DOHH2 (cell line): ENCODE results near the gene ZNRF1.

ENCODE experiments used
- H3F3A ChIP-seq: fragments of 200-600 bp; sonication (generic), shearing (Covaris generic); 2 replicates; pipeline ENCODE4 v1.6.0; 2016; ENCODE audit warnings: antibody characterized with exemption, mild to moderate bottlenecking; ENCODE audit not compliant: control insufficient read depth, insufficient read depth
- H3K27ac ChIP-seq: fragments of 200-600 bp; sonication (generic); 2 replicates; pipeline ENCODE4 v1.5.1; 2014; ENCODE audit warnings: low read depth, mild to moderate bottlenecking, low read length, moderate library complexity
- H3K27me3 ChIP-seq: fragments of 200-600 bp; sonication (generic); 2 replicates; pipeline ENCODE4 v1.6.1; 2014; ENCODE audit warnings: mild to moderate bottlenecking, low read length, mixed read lengths; ENCODE audit not compliant: control insufficient read depth
- H3K36me3 ChIP-seq: fragments of 200-600 bp; sonication (generic); 2 replicates; pipeline ENCODE4 v1.6.1; 2014; ENCODE audit warnings: mild to moderate bottlenecking, low read length, moderate library complexity, mixed read lengths; ENCODE audit not compliant: control insufficient read depth
- H3K4me1 ChIP-seq: fragments of 200-600 bp; sonication (generic); 2 replicates; pipeline ENCODE4 v1.6.1; 2014; ENCODE audit warnings: mild to moderate bottlenecking, low read length, mixed read lengths; ENCODE audit not compliant: control insufficient read depth
- H3K4me2 ChIP-seq: fragments of 200-600 bp; sonication (generic); 2 replicates; pipeline ENCODE4 v1.6.0; 2014; ENCODE audit warnings: mild to moderate bottlenecking, low read length, moderate library complexity
- H3K4me3 ChIP-seq: fragments of 200-600 bp; sonication (generic); 2 replicates; pipeline ENCODE4 v1.5.1; 2014; ENCODE audit warnings: mild to moderate bottlenecking, low read length, mixed read lengths
- H3K79me2 ChIP-seq: fragments of 200-600 bp; sonication (generic); 2 replicates; pipeline ENCODE4 v1.6.1; 2014; ENCODE audit warnings: mild to moderate bottlenecking, low read length, mixed read lengths; ENCODE audit not compliant: control insufficient read depth
- H3K9me2 ChIP-seq: fragments of 200-600 bp; sonication (generic); replicated peaks from 2 replicates; pipeline ENCODE4 v1.6.1; 2014; ENCODE audit warnings: mild to moderate bottlenecking, low read length, mixed read lengths; ENCODE audit not compliant: control insufficient read depth
- H3K9me3 ChIP-seq: fragments of 200-600 bp; sonication (generic); 2 replicates; pipeline ENCODE4 v1.6.1; 2014; ENCODE audit warnings: antibody characterized with exemption, low read length, mixed read lengths; ENCODE audit not compliant: control insufficient read depth, insufficient read depth
- H4K20me1 ChIP-seq: fragments of 200-600 bp; sonication (generic); 2 replicates; pipeline ENCODE4 v1.6.0; 2014; ENCODE audit warnings: low read depth, mild to moderate bottlenecking, antibody characterized with exemption, low read length, moderate library complexity; ENCODE audit not compliant: control insufficient read depth, insufficient read depth
- EZH2phosphoT487 ChIP-seq: fragments of 200-600 bp; sonication (generic); IDR thresholded peaks from 2 replicates; pipeline ENCODE4 v1.6.1; 2017; ENCODE audit warnings: borderline replicate concordance, mild to moderate bottlenecking, antibody characterized with exemption, low read length, moderate library complexity, mixed read lengths
- TF ChIP-seq, protein P1 (sequence below): fragments of 200-600 bp; sonication (generic); IDR thresholded peaks from one replicate; pipeline ENCODE4 v1.5.1; 2014; ENCODE audit warnings: antibody characterized with exemption, mild to moderate bottlenecking, low read depth, low read length; ENCODE audit not compliant: poor library complexity, severe bottlenecking

The ZNRF1 gene

GRCh38 chr16:75064403-75065148 is 65.8 kb downstream of the ZNRF1 start:
- no peaks in the 10 kb centered on the region for H3K36me3 ChIP-seq
- no peaks in the 10 kb centered on the region for H3K9me2 ChIP-seq
- H3K27ac ChIP-seq: no peak overlapping the region
- H3F3A ChIP-seq: no peaks in the 10 kb centered on the region
- no peak overlapping the region for H3K4me3 ChIP-seq
- H3K79me2 ChIP-seq: no peaks in the 10 kb centered on the region
- no peak for TF ChIP-seq EZH2phosphoT487
- TF ChIP-seq, protein P1, sequence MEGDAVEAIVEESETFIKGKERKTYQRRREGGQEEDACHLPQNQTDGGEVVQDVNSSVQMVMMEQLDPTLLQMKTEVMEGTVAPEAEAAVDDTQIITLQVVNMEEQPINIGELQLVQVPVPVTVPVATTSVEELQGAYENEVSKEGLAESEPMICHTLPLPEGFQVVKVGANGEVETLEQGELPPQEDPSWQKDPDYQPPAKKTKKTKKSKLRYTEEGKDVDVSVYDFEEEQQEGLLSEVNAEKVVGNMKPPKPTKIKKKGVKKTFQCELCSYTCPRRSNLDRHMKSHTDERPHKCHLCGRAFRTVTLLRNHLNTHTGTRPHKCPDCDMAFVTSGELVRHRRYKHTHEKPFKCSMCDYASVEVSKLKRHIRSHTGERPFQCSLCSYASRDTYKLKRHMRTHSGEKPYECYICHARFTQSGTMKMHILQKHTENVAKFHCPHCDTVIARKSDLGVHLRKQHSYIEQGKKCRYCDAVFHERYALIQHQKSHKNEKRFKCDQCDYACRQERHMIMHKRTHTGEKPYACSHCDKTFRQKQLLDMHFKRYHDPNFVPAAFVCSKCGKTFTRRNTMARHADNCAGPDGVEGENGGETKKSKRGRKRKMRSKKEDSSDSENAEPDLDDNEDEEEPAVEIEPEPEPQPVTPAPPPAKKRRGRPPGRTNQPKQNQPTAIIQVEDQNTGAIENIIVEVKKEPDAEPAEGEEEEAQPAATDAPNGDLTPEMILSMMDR: no peak
- no peaks in the 10 kb centered on the region for H3K27me3 ChIP-seq
- H3K4me1 ChIP-seq: peaks cover 16% of the 10 kb centered on the region
- H3K4me2 ChIP-seq: no peak overlapping the region
- H4K20me1 ChIP-seq: no peaks in the 10 kb centered on the region; the same call in 1 of the 2 replicates
- H3K9me3 ChIP-seq: no peaks in the 10 kb centered on the region

GRCh38 chr16:75065149-75065505 is 66.3 kb downstream of the ZNRF1 start:
- no peaks in the 10 kb centered on the region for H3K9me2 ChIP-seq
- H3F3A ChIP-seq: no peaks in the 10 kb centered on the region
- H4K20me1 ChIP-seq: no peaks in the 10 kb centered on the region; the same call in 1 of the 2 replicates
- H3K79me2 ChIP-seq: no peaks in the 10 kb centered on the region
- no peak overlapping the region for H3K4me2 ChIP-seq
- no peaks in the 10 kb centered on the region for H3K36me3 ChIP-seq
- no peak overlapping the region for H3K27ac ChIP-seq
- TF ChIP-seq, protein P1: no peak
- no peak for TF ChIP-seq EZH2phosphoT487
- H3K4me3 ChIP-seq: no peak overlapping the region
- H3K4me1 ChIP-seq: peaks cover 16% of the 10 kb centered on the region
- H3K27me3 ChIP-seq: no peaks in the 10 kb centered on the region
- no peaks in the 10 kb centered on the region for H3K9me3 ChIP-seq

DNA sequence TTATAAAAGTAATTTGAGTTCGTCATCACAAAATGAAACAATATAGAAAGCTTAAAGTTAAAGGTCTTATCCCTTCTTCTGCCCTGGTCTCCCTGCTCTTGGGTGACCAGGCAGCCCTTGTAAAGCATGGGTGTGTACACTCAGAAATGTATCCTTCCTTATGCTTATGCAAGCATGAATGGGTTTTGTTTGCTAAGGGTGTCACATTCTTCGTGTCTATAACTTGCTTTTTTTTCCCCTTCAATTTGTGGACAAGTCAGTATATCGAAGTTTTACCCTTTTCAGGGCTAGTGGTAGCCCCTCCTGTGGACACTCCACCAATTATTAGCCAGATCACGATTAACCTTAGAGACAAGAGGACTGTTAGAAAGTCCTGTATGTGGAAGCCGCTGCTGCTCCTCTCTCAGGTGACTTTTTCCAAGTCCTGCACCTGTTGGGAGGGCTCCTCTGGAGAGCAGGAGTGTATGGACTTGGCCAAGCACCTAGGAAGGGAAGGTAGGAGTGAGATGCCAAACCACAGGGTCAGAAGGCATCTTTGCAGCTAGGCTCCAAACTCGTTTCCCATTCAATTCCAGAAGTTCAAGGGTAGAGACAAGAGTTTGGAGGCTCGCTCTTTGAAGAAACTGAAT is 66.8 kb downstream of the ZNRF1 start:
- H3K79me2 ChIP-seq: no peaks in the 10 kb centered on the region
- TF ChIP-seq EZH2phosphoT487: no peak

DNA sequence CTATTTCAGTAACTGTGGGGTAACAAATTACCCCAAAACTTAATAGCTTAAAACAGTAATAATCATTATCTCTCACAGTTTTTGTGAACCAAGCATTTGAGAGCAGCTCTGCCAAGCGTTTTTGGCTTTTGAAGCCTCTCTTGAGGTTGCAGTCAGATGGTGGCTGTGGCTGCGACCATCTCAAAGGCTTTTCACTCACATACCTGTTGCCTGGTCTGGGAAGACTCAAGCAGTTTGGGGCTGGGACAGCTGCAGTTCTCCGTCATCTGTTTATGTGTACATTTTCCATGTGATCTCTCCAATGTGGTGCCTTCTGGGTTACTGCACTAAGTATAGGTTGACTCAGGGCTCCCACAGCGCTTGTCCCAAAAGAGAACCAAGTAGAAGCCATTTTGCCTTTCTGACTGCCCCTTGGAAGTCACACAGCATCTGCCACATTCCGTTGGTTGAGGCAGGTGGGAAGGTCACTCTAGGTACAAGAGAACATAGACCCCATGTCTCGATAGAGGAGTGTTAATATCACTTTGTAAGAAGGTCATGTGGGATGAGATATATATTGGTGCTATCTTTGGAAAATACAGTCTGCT is 68.1 kb downstream of the ZNRF1 start:
- H3F3A ChIP-seq: no peaks in the 10 kb centered on the region
- H3K4me3 ChIP-seq: no peak overlapping the region
- H3K79me2 ChIP-seq: no peaks in the 10 kb centered on the region
- H3K36me3 ChIP-seq: no peaks in the 10 kb centered on the region
- H3K9me3 ChIP-seq: no peaks in the 10 kb centered on the region
- TF ChIP-seq, protein P1: no peak
- no peak for TF ChIP-seq EZH2phosphoT487
- no peaks in the 10 kb centered on the region for H3K9me2 ChIP-seq
- no peaks in the 10 kb centered on the region for H3K27me3 ChIP-seq
- H3K4me1 ChIP-seq: peaks cover 20% of the 10 kb centered on the region
- H3K27ac ChIP-seq: no peak overlapping the region
- no peak overlapping the region for H3K4me2 ChIP-seq
- H4K20me1 ChIP-seq: no peaks in the 10 kb centered on the region; the same call in 1 of the 2 replicates

More for the DNA sequence above, 66.8 kb downstream of the ZNRF1 start:
- H3K27ac ChIP-seq: no peak overlapping the region
- no peaks in the 10 kb centered on the region for H3K9me2 ChIP-seq
- no peaks in the 10 kb centered on the region for H3F3A ChIP-seq
- no peaks in the 10 kb centered on the region for H3K27me3 ChIP-seq
- H3K4me2 ChIP-seq: no peak overlapping the region
- H3K4me1 ChIP-seq: peaks cover 18% of the 10 kb centered on the region
- H3K9me3 ChIP-seq: no peaks in the 10 kb centered on the region
- H3K36me3 ChIP-seq: no peaks in the 10 kb centered on the region
- H3K4me3 ChIP-seq: no peak overlapping the region
- H4K20me1 ChIP-seq: no peaks in the 10 kb centered on the region; the same call in 1 of the 2 replicates
